ENCODE data around the gene GSE1.

GRCh38 chr16:85569039-85569614 is 44.0 kb upstream of the GSE1 start:
- no peak for TF ChIP-seq CTCF (optimal IDR thresholded peaks at IDR 0.05 in 1 of 3, IDR thresholded peaks at IDR 0.05 in 1 of 3, conservative IDR thresholded peaks at IDR 0.05 in 1 of 3; ENCODE audit: extremely low read depth in 1 of 3, insufficient read depth in 2 of 3, low read length in 3 of 3)
- TF ChIP-seq EZH2 (IDR thresholded peaks at IDR 0.05; ENCODE audit: low read length), result no peak

All from keratinocyte (primary cell).